Central memory CD8-positive, alpha-beta T cell (primary cell): ENCODE data around the gene LEO1.

Experiments
- ATAC-seq: fragments of 150-1000 bp; cut with Tn5 transposase; replicated peaks from 2 replicates; pipeline ENCODE4 v1.10.0; 2022; ENCODE audit warnings: mild to moderate bottlenecking, moderate FRiP score, moderate number of reproducible peaks; ENCODE audit not compliant: poor library complexity, severe bottlenecking; ENCODE audit errors: extremely low read depth
- DNase-seq, 2 donors: peaks; one replicate each; pipeline ENCODE4 v3.0.0; 2021; ENCODE audit warnings: low spot score in 2 of 2
- H3K27ac Mint-ChIP-seq: one replicate; pipeline ENCODE4 v1.8.0; 2022; ENCODE audit warnings: low read depth, mild to moderate bottlenecking, moderate library complexity, mixed read lengths
- H3K27me3 Mint-ChIP-seq: one replicate; pipeline ENCODE4 v1.8.0; 2022; ENCODE audit warnings: mixed read lengths
- H3K36me3 Mint-ChIP-seq: one replicate; pipeline ENCODE4 v1.8.0; 2022; ENCODE audit warnings: mild to moderate bottlenecking, moderate library complexity, mixed read lengths; ENCODE audit not compliant: insufficient read depth
- H3K4me1 Mint-ChIP-seq: one replicate; pipeline ENCODE4 v1.8.0; 2022; ENCODE audit warnings: mixed read lengths
- H3K4me3 Mint-ChIP-seq: one replicate; pipeline ENCODE4 v1.8.0; 2022; ENCODE audit warnings: mild to moderate bottlenecking, moderate library complexity, mixed read lengths
- H3K9me3 Mint-ChIP-seq: one replicate; pipeline ENCODE4 v1.8.0; 2022; ENCODE audit warnings: mixed read lengths

LEO1 gene

GRCh38 chr15:51982013-51982769 lies 10.6 kb upstream of the LEO1 start:
- Mint-ChIP-seq H3K4me3 (peak overlapping the region; percentile 63), H3K4me1 (peaks cover 11% of the 10 kb centered on the region), H3K27ac (peak overlapping the region; percentile 82), H3K9me3 (no peaks in the 10 kb centered on the region), H3K36me3 (peaks cover 4% of the 10 kb centered on the region), H3K27me3 (no peaks in the 10 kb centered on the region)
- DNase-seq: peak in 1 of 2 donors; percentile 60
- ATAC-seq: peak; percentile 98

- H3K27ac Mint-ChIP-seq: no peak overlapping the region
- peaks cover 19% of the 10 kb centered on the region for H3K36me3 Mint-ChIP-seq
- ATAC-seq: no peak
- H3K9me3 Mint-ChIP-seq: no peaks in the 10 kb centered on the region
- H3K27me3 Mint-ChIP-seq: no peaks in the 10 kb centered on the region
- peaks cover 20% of the 10 kb centered on the region for H3K4me1 Mint-ChIP-seq
- DNase-seq: no peak
- H3K4me3 Mint-ChIP-seq: no peak overlapping the region
Observed at GRCh38 chr15:51973775-51974174, 2.2 kb upstream of the LEO1 start.

GRCh38 chr15:51973220-51973619 lies 1.6 kb upstream of the LEO1 start:
- Mint-ChIP-seq H3K36me3 (peaks cover 19% of the 10 kb centered on the region), H3K27ac (no peak overlapping the region), H3K4me3 (no peak overlapping the region), H3K4me1 (peaks cover 20% of the 10 kb centered on the region), H3K27me3 (no peaks in the 10 kb centered on the region), H3K9me3 (no peaks in the 10 kb centered on the region)
- ATAC-seq: no peak
- DNase-seq: no peak

DNA sequence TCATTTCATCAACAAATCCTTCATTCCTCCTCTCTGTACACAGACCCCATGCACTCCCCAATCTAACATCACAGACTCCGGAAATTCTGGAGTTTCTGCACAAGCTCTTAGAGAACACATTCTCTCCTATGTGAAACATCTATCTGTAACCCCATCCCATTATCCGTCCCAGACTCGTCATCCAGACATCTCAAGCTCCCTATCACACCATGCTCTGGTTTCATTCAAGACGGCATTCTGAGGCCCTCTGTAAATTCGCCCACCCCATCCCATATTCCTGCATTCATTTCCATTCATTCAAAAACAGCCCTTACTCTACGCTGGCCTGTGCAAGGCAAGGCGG lies 575 bp downstream of the LEO1 start:
- H3K4me3 Mint-ChIP-seq: peak overlapping the region; percentile 98
- no peak for DNase-seq
- H3K27ac Mint-ChIP-seq: peak overlapping the region; percentile 98
- H3K9me3 Mint-ChIP-seq: no peaks in the 10 kb centered on the region
- H3K27me3 Mint-ChIP-seq: no peaks in the 10 kb centered on the region
- H3K36me3 Mint-ChIP-seq: peaks cover 23% of the 10 kb centered on the region
- H3K4me1 Mint-ChIP-seq: peaks cover 25% of the 10 kb centered on the region
- no peak for ATAC-seq

- DNase-seq: no peak
- Mint-ChIP-seq H3K27ac (peak overlapping the region; percentile 98), H3K27me3 (no peaks in the 10 kb centered on the region), H3K4me1 (peaks cover 32% of the 10 kb centered on the region), H3K9me3 (no peaks in the 10 kb centered on the region), H3K36me3 (peaks cover 26% of the 10 kb centered on the region), H3K4me3 (peak overlapping the region; percentile 98)
- no peak for ATAC-seq
Observed at GRCh38 chr15:51970132-51970817, 1.3 kb downstream of the LEO1 start.

DNA sequence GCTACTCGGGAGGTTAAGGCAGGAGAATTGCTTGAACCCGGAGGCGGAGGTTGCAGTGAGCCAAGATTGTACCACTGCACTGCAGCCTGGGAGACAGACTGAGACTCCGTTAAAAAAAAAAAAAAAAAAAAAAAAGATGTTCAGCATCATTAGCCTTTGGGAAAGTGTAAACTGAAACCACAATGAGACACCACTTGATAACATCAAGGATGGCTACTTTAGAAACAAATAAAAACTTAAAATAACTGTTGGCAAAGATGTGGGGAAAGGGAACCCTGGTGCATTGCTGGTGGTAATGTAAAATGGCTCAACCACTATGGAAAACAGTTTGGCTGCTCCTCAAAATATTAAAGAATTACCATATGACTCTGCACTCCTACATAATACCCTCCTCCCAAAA lies 1.9 kb downstream of the LEO1 start:
- Mint-ChIP-seq H3K4me3 (no peak overlapping the region), H3K4me1 (peaks cover 35% of the 10 kb centered on the region), H3K27ac (no peak overlapping the region), H3K27me3 (no peaks in the 10 kb centered on the region), H3K36me3 (peaks cover 26% of the 10 kb centered on the region), H3K9me3 (no peaks in the 10 kb centered on the region)
- no peak for ATAC-seq
- no peak for DNase-seq

- ATAC-seq (no peak), DNase-seq (no peak)
- H3K4me1 Mint-ChIP-seq: peaks cover 35% of the 10 kb centered on the region
- no peaks in the 10 kb centered on the region for H3K27me3 Mint-ChIP-seq
- peaks cover 26% of the 10 kb centered on the region for H3K36me3 Mint-ChIP-seq
- no peak overlapping the region for H3K4me3 Mint-ChIP-seq
- no peak overlapping the region for H3K27ac Mint-ChIP-seq
- no peaks in the 10 kb centered on the region for H3K9me3 Mint-ChIP-seq
Observed at GRCh38 chr15:51967583-51967982, 4.0 kb downstream of the LEO1 start.

- Mint-ChIP-seq H3K27me3 (no peaks in the 10 kb centered on the region), H3K4me3 (no peak overlapping the region), H3K9me3 (no peaks in the 10 kb centered on the region), H3K36me3 (peaks cover 29% of the 10 kb centered on the region), H3K27ac (no peak overlapping the region), H3K4me1 (peaks cover 28% of the 10 kb centered on the region)
- no peak for ATAC-seq
- no peak for DNase-seq
Observed at GRCh38 chr15:51966192-51966591, 5.4 kb downstream of the LEO1 start.

GRCh38 chr15:51965691-51966090 lies 5.9 kb downstream of the LEO1 start:
- H3K36me3 Mint-ChIP-seq: peaks cover 24% of the 10 kb centered on the region
- H3K27ac Mint-ChIP-seq: no peak overlapping the region
- H3K27me3 Mint-ChIP-seq: no peaks in the 10 kb centered on the region
- no peak overlapping the region for H3K4me3 Mint-ChIP-seq
- H3K9me3 Mint-ChIP-seq: no peaks in the 10 kb centered on the region
- ATAC-seq (no peak), DNase-seq (no peak)
- peaks cover 23% of the 10 kb centered on the region for H3K4me1 Mint-ChIP-seq

- DNase-seq (no peak), ATAC-seq (no peak)
- no peaks in the 10 kb centered on the region for H3K4me1 Mint-ChIP-seq
- H3K27me3 Mint-ChIP-seq: no peaks in the 10 kb centered on the region
- H3K9me3 Mint-ChIP-seq: no peaks in the 10 kb centered on the region
- no peak overlapping the region for H3K27ac Mint-ChIP-seq
- peaks cover 70% of the 10 kb centered on the region for H3K36me3 Mint-ChIP-seq
- H3K4me3 Mint-ChIP-seq: no peak overlapping the region
Observed at GRCh38 chr15:51955504-51955903, 16.1 kb downstream of the LEO1 start.

DNA sequence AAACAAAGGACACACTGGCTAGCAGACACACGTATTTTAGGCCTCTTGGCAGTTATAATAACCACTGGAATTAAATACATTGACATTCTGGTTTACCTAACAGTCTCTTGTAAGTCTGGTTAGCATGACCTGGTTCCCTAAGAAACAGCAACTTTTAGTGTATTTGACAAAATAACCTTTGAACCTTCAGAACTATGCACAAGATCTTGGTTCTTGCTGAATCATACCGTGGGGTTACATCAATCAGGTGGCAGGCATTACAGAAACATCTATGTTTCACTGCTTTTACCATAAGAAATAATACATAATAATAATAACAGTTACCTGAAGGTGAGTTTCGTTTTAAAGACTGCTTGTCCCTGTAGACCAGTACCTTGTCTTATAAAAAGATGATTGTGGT lies 18.8 kb downstream of the LEO1 start:
- no peak overlapping the region for H3K4me3 Mint-ChIP-seq
- no peaks in the 10 kb centered on the region for H3K4me1 Mint-ChIP-seq
- peaks cover 70% of the 10 kb centered on the region for H3K36me3 Mint-ChIP-seq
- no peaks in the 10 kb centered on the region for H3K27me3 Mint-ChIP-seq
- no peak for DNase-seq
- H3K27ac Mint-ChIP-seq: no peak overlapping the region
- H3K9me3 Mint-ChIP-seq: no peaks in the 10 kb centered on the region
- no peak for ATAC-seq

GRCh38 chr15:51947124-51947523 lies 24.5 kb downstream of the LEO1 start:
- Mint-ChIP-seq H3K9me3 (no peaks in the 10 kb centered on the region), H3K4me3 (no peak overlapping the region), H3K27me3 (no peaks in the 10 kb centered on the region), H3K27ac (peak overlapping the region; percentile 44), H3K36me3 (peaks cover 76% of the 10 kb centered on the region), H3K4me1 (peaks cover 2% of the 10 kb centered on the region)
- DNase-seq: no peak
- no peak for ATAC-seq

GRCh38 chr15:51939216-51939615 lies 32.4 kb downstream of the LEO1 start:
- Mint-ChIP-seq H3K9me3 (no peaks in the 10 kb centered on the region), H3K4me1 (peaks cover 11% of the 10 kb centered on the region), H3K27me3 (no peaks in the 10 kb centered on the region), H3K27ac (no peak overlapping the region), H3K36me3 (peaks cover 54% of the 10 kb centered on the region), H3K4me3 (no peak overlapping the region)
- DNase-seq (no peak), ATAC-seq (no peak)
